Measurements from ENCODE around the gene NCKAP5.

GRCh38 chr2:132680544-132680943 lies 887.7 kb downstream of the NCKAP5 start:
- TF ChIP-seq CTCF (IDR thresholded peaks at IDR 0.05) (no peak), POLR2A (IDR thresholded peaks at IDR 0.05) (no peak)
